ENCODE measurements around the gene HNRNPA1.
A peak's percentile ranks its signal among the peaks of the same experiment; 100 is the strongest.
"Not testable (repeated sequence)": the region's sequence is repeated elsewhere in the genome, so short reads cannot be mapped to it uniquely, and the experiment has no call there.

The HNRNPA1 gene

GRCh38 chr12:54280468-54281260 is at the start of gene HNRNPA1:
HNRNPA1 (plus strand) TSS chr12:54280726; CDS start chr12:54280808, 82 bp downstream.
- no peak for TF ChIP-seq Cebpa-rat (IDR thresholded peaks at IDR 0.05)
- Histone ChIP-seq H3K4me3 (peak within 1 kb of the TSS; percentile 83), H4K20me1 (peaks cover 69% of the 10 kb centered on the region), H3K9me3 (no peaks in the 10 kb centered on the region), H3K36me3 (peaks cover 60% of the 10 kb centered on the region), H3K27ac (peak within 1 kb of the TSS; percentile 98), H3K27me3 (no peaks in the 10 kb centered on the region), H3K4me1 (peaks cover 60% of the 10 kb centered on the region), H3K4me2 (peak within 1 kb of the TSS; percentile 99), H3K9ac (peak within 1 kb of the TSS; percentile 98)

- H3K27me3 ChIP-seq, H4K20me1 ChIP-seq, H3K9ac ChIP-seq, H3K4me2 ChIP-seq, H3K4me3 ChIP-seq, H3K9me3 ChIP-seq, H3K27ac ChIP-seq: not testable (repeated sequence)
- Histone ChIP-seq H3K36me3 (peaks cover 26% of the 10 kb centered on the region), H3K4me1 (peaks cover 37% of the 10 kb centered on the region)
Measured at GRCh38 chr12:54231269-54231668, 49.3 kb upstream of the HNRNPA1 start.

- H4K20me1 ChIP-seq: no peaks in the 10 kb centered on the region
- no peaks in the 10 kb centered on the region for H3K9me3 ChIP-seq
- H3K9ac ChIP-seq: no peak overlapping the region
- H3K4me2 ChIP-seq: no peak overlapping the region
- no peaks in the 10 kb centered on the region for H3K27me3 ChIP-seq
- H3K27ac ChIP-seq: no peak overlapping the region
- peaks cover 28% of the 10 kb centered on the region for H3K4me1 ChIP-seq
- no peak for TF ChIP-seq Cebpa-rat (IDR thresholded peaks at IDR 0.05)
- H3K4me3 ChIP-seq: no peak overlapping the region
- peaks cover 41% of the 10 kb centered on the region for H3K36me3 ChIP-seq
Measured at GRCh38 chr12:54232790-54233189, 47.7 kb upstream of the HNRNPA1 start.

- H3K36me3 ChIP-seq: peaks cover 88% of the 10 kb centered on the region
- no peaks in the 10 kb centered on the region for H3K27me3 ChIP-seq
- H3K27ac ChIP-seq: no peak overlapping the region
- no peak for TF ChIP-seq Cebpa-rat (IDR thresholded peaks at IDR 0.05)
- H3K4me3 ChIP-seq: no peak overlapping the region
- no peak overlapping the region for H3K4me2 ChIP-seq
- H3K9me3 ChIP-seq: no peaks in the 10 kb centered on the region
- no peaks in the 10 kb centered on the region for H3K4me1 ChIP-seq
- 0 out of 2 replicates have a peak, but pooled peaks cover 29% of the 10 kb centered on the region for H4K20me1 ChIP-seq
- no peak overlapping the region for H3K9ac ChIP-seq
Measured at GRCh38 chr12:54238531-54238930, 42.0 kb upstream of the HNRNPA1 start.

GRCh38 chr12:54239620-54240019 is 40.9 kb upstream of the HNRNPA1 start:
- peaks cover 91% of the 10 kb centered on the region for H3K36me3 ChIP-seq
- no peak overlapping the region for H3K4me3 ChIP-seq
- no peaks in the 10 kb centered on the region for H3K4me1 ChIP-seq
- H4K20me1 ChIP-seq: peaks cover 35% of the 10 kb centered on the region; the same call in 1 of the 2 replicates
- H3K9me3 ChIP-seq: no peaks in the 10 kb centered on the region
- H3K9ac ChIP-seq: no peak overlapping the region
- no peaks in the 10 kb centered on the region for H3K27me3 ChIP-seq
- TF ChIP-seq Cebpa-rat (IDR thresholded peaks at IDR 0.05): no peak
- H3K4me2 ChIP-seq: no peak overlapping the region
- H3K27ac ChIP-seq: no peak overlapping the region

GRCh38 chr12:54240129-54240528 is 40.4 kb upstream of the HNRNPA1 start:
- Histone ChIP-seq H3K36me3 (peaks cover 96% of the 10 kb centered on the region), H3K27me3 (no peaks in the 10 kb centered on the region), H3K4me1 (no peaks in the 10 kb centered on the region), H3K9ac (no peak overlapping the region), H4K20me1 (peaks cover 35% of the 10 kb centered on the region; the same call in 1 of the 2 replicates), H3K9me3 (no peaks in the 10 kb centered on the region), H3K27ac (no peak overlapping the region), H3K4me2 (no peak overlapping the region), H3K4me3 (no peak overlapping the region)
- no peak for TF ChIP-seq Cebpa-rat (IDR thresholded peaks at IDR 0.05)

GRCh38 chr12:54240971-54241588 is 39.4 kb upstream of the HNRNPA1 start:
- Histone ChIP-seq H3K36me3 (peaks cover 100% of the 10 kb centered on the region), H3K9ac (no peak overlapping the region), H3K27ac (no peak overlapping the region), H4K20me1 (peaks cover 35% of the 10 kb centered on the region; the same call in 1 of the 2 replicates), H3K27me3 (no peaks in the 10 kb centered on the region), H3K4me2 (no peak overlapping the region), H3K4me1 (no peaks in the 10 kb centered on the region), H3K4me3 (no peak overlapping the region), H3K9me3 (no peaks in the 10 kb centered on the region)
- TF ChIP-seq Cebpa-rat (IDR thresholded peaks at IDR 0.05): no peak

GRCh38 chr12:54246011-54246641 is 34.4 kb upstream of the HNRNPA1 start:
- Histone ChIP-seq H3K27me3 (no peaks in the 10 kb centered on the region), H3K4me1 (no peaks in the 10 kb centered on the region), H3K9me3 (no peaks in the 10 kb centered on the region), H3K9ac (no peak overlapping the region), H4K20me1 (peaks cover 29% of the 10 kb centered on the region), H3K36me3 (peaks cover 100% of the 10 kb centered on the region), H3K27ac (no peak overlapping the region), H3K4me2 (no peak overlapping the region), H3K4me3 (no peak overlapping the region)
- TF ChIP-seq Cebpa-rat (IDR thresholded peaks at IDR 0.05): no peak

GRCh38 chr12:54249489-54249888 is 31.0 kb upstream of the HNRNPA1 start:
- Histone ChIP-seq H3K27me3 (no peaks in the 10 kb centered on the region), H3K36me3 (peaks cover 96% of the 10 kb centered on the region)

More at GRCh38 chr12:54249489-54249888, 31.0 kb upstream of the HNRNPA1 start:
- TF ChIP-seq Cebpa-rat (IDR thresholded peaks at IDR 0.05): no peak
- peaks cover 40% of the 10 kb centered on the region for H4K20me1 ChIP-seq
- H3K9ac ChIP-seq: no peak overlapping the region
- no peak overlapping the region for H3K4me2 ChIP-seq
- no peak overlapping the region for H3K4me3 ChIP-seq
- H3K27ac ChIP-seq: no peak overlapping the region
- no peaks in the 10 kb centered on the region for H3K9me3 ChIP-seq
- no peaks in the 10 kb centered on the region for H3K4me1 ChIP-seq

All from BLaER1 (cell line).